ENCODE measurements around the gene RGS14.

RGS14 gene

GRCh38 chr5:177313561-177314259 is 44.0 kb upstream of the RGS14 start:
- Histone ChIP-seq H3K9me3 (ENCODE audit: control insufficient read depth in 5 of 5, low read length in 5 of 5) (no peaks in the 10 kb centered on the region), H3K27me3 (ENCODE audit: control insufficient read depth in 5 of 5, insufficient read depth in 4 of 5, low read length in 5 of 5) (no peaks in the 10 kb centered on the region), H3K4me1 (ENCODE audit: control insufficient read depth in 5 of 5, insufficient read depth in 5 of 5, low read length in 5 of 5) (peaks cover 0 to 35% (median 30%) of the 10 kb centered on the region in 5 donors), H3K9ac (ENCODE audit: low read length in 5 of 5) (no peak overlapping the region), H3K27ac (ENCODE audit: low read depth, low read length) (no peak overlapping the region), H3K36me3 (ENCODE audit: control insufficient read depth in 5 of 5, insufficient read depth in 5 of 5, low read length in 5 of 5) (peaks cover 0 to 3% (median 0%) of the 10 kb centered on the region in 5 donors), H3K4me3 (ENCODE audit: low read depth in 1 of 5, low read length in 5 of 5) (no peak overlapping the region)

- H3K9ac ChIP-seq (ENCODE audit: low read length in 5 of 5) = no peak overlapping the region
- no peak overlapping the region for H3K4me3 ChIP-seq (ENCODE audit: low read depth in 1 of 5, low read length in 5 of 5)
- peaks cover 0 to 3% (median 0%) of the 10 kb centered on the region in 5 donors for H3K36me3 ChIP-seq (ENCODE audit: control insufficient read depth in 5 of 5, insufficient read depth in 5 of 5, low read length in 5 of 5)
- no peaks in the 10 kb centered on the region for H3K27me3 ChIP-seq (ENCODE audit: control insufficient read depth in 5 of 5, insufficient read depth in 4 of 5, low read length in 5 of 5)
- H3K9me3 ChIP-seq (ENCODE audit: control insufficient read depth in 5 of 5, low read length in 5 of 5) = no peaks in the 10 kb centered on the region
- H3K4me1 ChIP-seq (ENCODE audit: control insufficient read depth in 5 of 5, insufficient read depth in 5 of 5, low read length in 5 of 5) = peaks cover 0 to 32% (median 28%) of the 10 kb centered on the region in 5 donors
- H3K27ac ChIP-seq (ENCODE audit: low read depth, low read length) = no peak overlapping the region
Measured at GRCh38 chr5:177314376-177315342, 43.1 kb upstream of the RGS14 start.

- Histone ChIP-seq H3K4me1 (ENCODE audit: control insufficient read depth in 5 of 5, insufficient read depth in 5 of 5, low read length in 5 of 5) (peaks cover 0 to 25% (median 22%) of the 10 kb centered on the region in 5 donors), H3K9me3 (ENCODE audit: control insufficient read depth in 5 of 5, low read length in 5 of 5) (no peaks in the 10 kb centered on the region), H3K27ac (ENCODE audit: low read depth, low read length) (no peak overlapping the region), H3K36me3 (ENCODE audit: control insufficient read depth in 5 of 5, insufficient read depth in 5 of 5, low read length in 5 of 5) (peaks cover 0 to 7% (median 4%) of the 10 kb centered on the region in 5 donors), H3K27me3 (ENCODE audit: control insufficient read depth in 5 of 5, insufficient read depth in 4 of 5, low read length in 5 of 5) (no peaks in the 10 kb centered on the region), H3K9ac (ENCODE audit: low read length in 5 of 5) (no peak overlapping the region), H3K4me3 (ENCODE audit: low read depth in 1 of 5, low read length in 5 of 5) (no peak overlapping the region)
Measured at GRCh38 chr5:177315411-177315810, 42.3 kb upstream of the RGS14 start.

- Histone ChIP-seq H3K4me3 (ENCODE audit: low read depth in 1 of 5, low read length in 5 of 5) (no peak overlapping the region), H3K27me3 (ENCODE audit: control insufficient read depth in 5 of 5, insufficient read depth in 4 of 5, low read length in 5 of 5) (no peaks in the 10 kb centered on the region), H3K4me1 (ENCODE audit: control insufficient read depth in 5 of 5, insufficient read depth in 5 of 5, low read length in 5 of 5) (peaks cover 0 to 24% (median 16%) of the 10 kb centered on the region in 5 donors), H3K9ac (ENCODE audit: low read length in 5 of 5) (no peak overlapping the region), H3K9me3 (ENCODE audit: control insufficient read depth in 5 of 5, low read length in 5 of 5) (no peaks in the 10 kb centered on the region), H3K36me3 (ENCODE audit: control insufficient read depth in 5 of 5, insufficient read depth in 5 of 5, low read length in 5 of 5) (peaks cover 0 to 7% (median 5%) of the 10 kb centered on the region in 5 donors), H3K27ac (ENCODE audit: low read depth, low read length) (no peak overlapping the region)
Measured at GRCh38 chr5:177316005-177316404, 41.7 kb upstream of the RGS14 start.

GRCh38 chr5:177317959-177318377 is 39.8 kb upstream of the RGS14 start:
- Histone ChIP-seq H3K4me1 (ENCODE audit: control insufficient read depth in 5 of 5, insufficient read depth in 5 of 5, low read length in 5 of 5) (peaks cover 0 to 6% (median 0%) of the 10 kb centered on the region in 5 donors), H3K9me3 (ENCODE audit: control insufficient read depth in 5 of 5, low read length in 5 of 5) (no peaks in the 10 kb centered on the region), H3K27me3 (ENCODE audit: control insufficient read depth in 5 of 5, insufficient read depth in 4 of 5, low read length in 5 of 5) (no peaks in the 10 kb centered on the region), H3K36me3 (ENCODE audit: control insufficient read depth in 5 of 5, insufficient read depth in 5 of 5, low read length in 5 of 5) (peaks cover 0 to 8% (median 5%) of the 10 kb centered on the region in 5 donors), H3K4me3 (ENCODE audit: low read depth in 1 of 5, low read length in 5 of 5) (no peak overlapping the region), H3K27ac (ENCODE audit: low read depth, low read length) (no peak overlapping the region), H3K9ac (ENCODE audit: low read length in 5 of 5) (no peak overlapping the region)

GRCh38 chr5:177319913-177320588 is 37.7 kb upstream of the RGS14 start:
- Histone ChIP-seq H3K4me3 (ENCODE audit: low read depth in 1 of 5, low read length in 5 of 5) (no peak overlapping the region), H3K36me3 (ENCODE audit: control insufficient read depth in 5 of 5, insufficient read depth in 5 of 5, low read length in 5 of 5) (peaks cover 0 to 8% (median 6%) of the 10 kb centered on the region in 5 donors), H3K27me3 (ENCODE audit: control insufficient read depth in 5 of 5, insufficient read depth in 4 of 5, low read length in 5 of 5) (no peaks in the 10 kb centered on the region), H3K27ac (ENCODE audit: low read depth, low read length) (no peak overlapping the region), H3K9me3 (ENCODE audit: control insufficient read depth in 5 of 5, low read length in 5 of 5) (no peaks in the 10 kb centered on the region), H3K4me1 (ENCODE audit: control insufficient read depth in 5 of 5, insufficient read depth in 5 of 5, low read length in 5 of 5) (peaks cover 0 to 6% (median 0%) of the 10 kb centered on the region in 5 donors), H3K9ac (ENCODE audit: low read length in 5 of 5) (no peak overlapping the region)

GRCh38 chr5:177320879-177321278 is 36.8 kb upstream of the RGS14 start:
- H3K4me3 ChIP-seq (ENCODE audit: low read depth in 1 of 5, low read length in 5 of 5) = no peak overlapping the region
- H3K27ac ChIP-seq (ENCODE audit: low read depth, low read length) = no peak overlapping the region
- H3K9me3 ChIP-seq (ENCODE audit: control insufficient read depth in 5 of 5, low read length in 5 of 5) = no peaks in the 10 kb centered on the region
- peaks cover 0 to 8% (median 6%) of the 10 kb centered on the region in 5 donors for H3K36me3 ChIP-seq (ENCODE audit: control insufficient read depth in 5 of 5, insufficient read depth in 5 of 5, low read length in 5 of 5)
- H3K4me1 ChIP-seq (ENCODE audit: control insufficient read depth in 5 of 5, insufficient read depth in 5 of 5, low read length in 5 of 5) = peaks cover 0 to 6% (median 0%) of the 10 kb centered on the region in 5 donors
- no peak overlapping the region for H3K9ac ChIP-seq (ENCODE audit: low read length in 5 of 5)
- H3K27me3 ChIP-seq (ENCODE audit: control insufficient read depth in 5 of 5, insufficient read depth in 4 of 5, low read length in 5 of 5) = no peaks in the 10 kb centered on the region

GRCh38 chr5:177325868-177326381 is 31.8 kb upstream of the RGS14 start:
- Histone ChIP-seq H3K9ac (ENCODE audit: low read length in 5 of 5) (no peak overlapping the region), H3K27ac (ENCODE audit: low read depth, low read length) (no peak overlapping the region)

More at GRCh38 chr5:177325868-177326381, 31.8 kb upstream of the RGS14 start:
- H3K9me3 ChIP-seq (ENCODE audit: control insufficient read depth in 5 of 5, low read length in 5 of 5) = no peaks in the 10 kb centered on the region
- H3K4me1 ChIP-seq (ENCODE audit: control insufficient read depth in 5 of 5, insufficient read depth in 5 of 5, low read length in 5 of 5) = peaks cover 0 to 10% (median 0%) of the 10 kb centered on the region in 5 donors
- H3K36me3 ChIP-seq (ENCODE audit: control insufficient read depth in 5 of 5, insufficient read depth in 5 of 5, low read length in 5 of 5) = peaks cover 0 to 23% (median 17%) of the 10 kb centered on the region in 5 donors
- no peaks in the 10 kb centered on the region for H3K27me3 ChIP-seq (ENCODE audit: control insufficient read depth in 5 of 5, insufficient read depth in 4 of 5, low read length in 5 of 5)
- no peak overlapping the region for H3K4me3 ChIP-seq (ENCODE audit: low read depth in 1 of 5, low read length in 5 of 5)

Measured in subcutaneous abdominal adipose tissue (tissue), 5 donors.